ENCODE measurements around the gene TREX2. TPM values are rescaled to one million over a fixed set of nuclear protein-coding genes. Genes with fewer than 3 reads are reported as not detected.

Gene TREX2
- total RNA-seq, 4 donors from 2014 or later, result 0.78 to 2.3 (median 1.2) TPM; not detected in 1

DNA sequence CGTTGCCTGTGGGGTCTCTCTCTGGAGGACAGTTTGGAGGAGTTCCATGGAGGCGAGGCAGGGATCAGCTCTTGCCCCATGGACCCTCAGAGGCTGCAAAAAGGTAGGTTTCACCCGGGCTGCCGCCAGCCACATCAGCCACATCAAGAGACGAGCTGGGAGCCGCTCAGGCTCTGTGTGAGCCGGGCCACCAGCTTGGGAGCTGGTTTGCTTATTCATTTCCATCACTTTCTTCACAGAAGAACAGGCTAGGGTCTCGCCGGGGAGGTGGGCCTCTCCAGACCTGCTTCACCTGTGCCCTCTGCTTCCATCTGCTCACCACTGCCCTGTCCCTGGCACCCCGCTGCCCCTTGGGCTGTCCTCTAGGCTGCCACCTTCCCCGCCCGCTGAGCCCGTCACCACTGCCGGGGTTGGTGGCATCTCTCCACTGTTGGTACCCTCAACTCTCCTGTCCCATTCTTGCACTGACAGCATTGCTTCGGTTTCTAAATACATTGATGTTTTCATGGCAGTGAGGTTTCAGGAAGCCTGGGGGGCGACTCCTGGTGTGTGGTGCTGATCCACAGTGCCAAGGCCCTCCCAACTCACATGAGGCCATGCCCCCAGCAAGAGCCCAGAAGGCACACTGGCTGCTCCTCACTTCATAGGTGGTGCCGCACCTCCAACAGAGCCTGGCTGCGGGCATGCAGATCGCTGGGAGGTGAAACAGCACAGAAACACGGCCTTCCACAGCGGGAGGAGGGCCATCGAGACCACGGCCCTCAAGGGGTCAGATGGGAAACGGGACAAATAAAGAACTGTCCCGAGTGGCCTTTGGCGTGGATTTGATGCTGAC lies 4.5 kb upstream of the TREX2 start:
- TF ChIP-seq POLR2A (IDR thresholded peaks at IDR 0.05; ENCODE audit: low read depth) (no peak), EP300 (IDR thresholded peaks at IDR 0.05) (no peak), POLR2AphosphoS5 (IDR thresholded peaks at IDR 0.05) (no peak)
- TF ChIP-seq, protein P1, sequence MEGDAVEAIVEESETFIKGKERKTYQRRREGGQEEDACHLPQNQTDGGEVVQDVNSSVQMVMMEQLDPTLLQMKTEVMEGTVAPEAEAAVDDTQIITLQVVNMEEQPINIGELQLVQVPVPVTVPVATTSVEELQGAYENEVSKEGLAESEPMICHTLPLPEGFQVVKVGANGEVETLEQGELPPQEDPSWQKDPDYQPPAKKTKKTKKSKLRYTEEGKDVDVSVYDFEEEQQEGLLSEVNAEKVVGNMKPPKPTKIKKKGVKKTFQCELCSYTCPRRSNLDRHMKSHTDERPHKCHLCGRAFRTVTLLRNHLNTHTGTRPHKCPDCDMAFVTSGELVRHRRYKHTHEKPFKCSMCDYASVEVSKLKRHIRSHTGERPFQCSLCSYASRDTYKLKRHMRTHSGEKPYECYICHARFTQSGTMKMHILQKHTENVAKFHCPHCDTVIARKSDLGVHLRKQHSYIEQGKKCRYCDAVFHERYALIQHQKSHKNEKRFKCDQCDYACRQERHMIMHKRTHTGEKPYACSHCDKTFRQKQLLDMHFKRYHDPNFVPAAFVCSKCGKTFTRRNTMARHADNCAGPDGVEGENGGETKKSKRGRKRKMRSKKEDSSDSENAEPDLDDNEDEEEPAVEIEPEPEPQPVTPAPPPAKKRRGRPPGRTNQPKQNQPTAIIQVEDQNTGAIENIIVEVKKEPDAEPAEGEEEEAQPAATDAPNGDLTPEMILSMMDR (IDR thresholded peaks at IDR 0.05), result no peak
- Histone ChIP-seq H3K27me3 (no peaks in the 10 kb centered on the region), H3K4me1 (no peaks in the 10 kb centered on the region), H3K4me3 (no peak overlapping the region), H3K27ac (replicated peaks in 1 of 4) (no peak overlapping the region), H3K36me3 (peaks cover 0 to 53% (median 18%) of the 10 kb centered on the region in 4 donors), H3K9me3 (no peaks in the 10 kb centered on the region)
- intact Hi-C loops (cut with DNase I), result no loop called here
- 88% methylated on average over 16 of the region's 26 CpGs for WGBS
- no peak for DNase-seq (ENCODE audit: extremely low spot score)

DNA sequence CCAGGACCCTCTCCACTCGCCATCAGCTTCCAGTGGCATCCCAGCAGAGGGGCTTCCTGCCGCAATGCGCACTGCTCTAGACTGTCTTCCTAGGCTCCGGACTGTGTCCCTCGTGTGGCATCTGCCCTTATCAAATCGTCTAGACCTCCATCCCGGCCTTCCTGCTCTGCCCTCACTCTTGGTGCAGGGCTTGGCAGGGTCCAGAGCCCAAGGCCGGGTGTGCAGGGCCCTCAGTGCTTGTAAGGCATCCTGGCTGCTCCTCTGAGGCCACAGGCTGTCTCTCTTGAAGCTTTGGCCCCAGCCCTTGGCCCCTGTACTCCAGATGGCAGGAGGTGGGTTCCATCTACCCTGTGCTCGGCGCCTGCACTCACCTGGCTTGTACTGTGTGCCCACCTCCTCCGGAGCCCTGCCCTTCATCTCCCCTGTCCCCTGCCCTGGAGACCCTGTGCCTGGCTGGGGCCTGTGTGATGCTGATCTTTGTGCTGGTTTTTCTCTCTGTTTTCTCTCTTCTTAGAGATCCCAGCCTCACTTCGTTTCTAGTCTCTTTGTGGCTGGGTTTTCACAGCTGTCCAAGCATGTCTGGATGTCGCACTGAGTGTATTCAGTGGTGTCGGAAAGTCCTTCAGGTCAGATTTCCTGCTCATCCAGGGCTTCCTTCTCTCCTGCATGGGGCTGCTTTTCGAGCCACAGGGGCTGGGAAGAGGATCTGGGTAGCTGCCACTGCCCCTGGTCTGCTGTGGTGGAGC lies 3.7 kb upstream of the TREX2 start:
- Histone ChIP-seq H3K9me3 (no peaks in the 10 kb centered on the region), H3K27ac (replicated peaks in 1 of 4) (no peak overlapping the region), H3K4me3 (no peak overlapping the region), H3K27me3 (no peaks in the 10 kb centered on the region), H3K4me1 (no peaks in the 10 kb centered on the region), H3K36me3 (peaks cover 0 to 45% (median 16%) of the 10 kb centered on the region in 4 donors)
- intact Hi-C loops (cut with DNase I), result no loop called here
- WGBS, result 80% methylated on average over 14 of the region's 15 CpGs
- TF ChIP-seq POLR2AphosphoS5 (IDR thresholded peaks at IDR 0.05) (no peak), EP300 (IDR thresholded peaks at IDR 0.05) (no peak), POLR2A (IDR thresholded peaks at IDR 0.05; ENCODE audit: low read depth) (no peak)
- TF ChIP-seq, protein P1 (IDR thresholded peaks at IDR 0.05), result no peak
- DNase-seq (ENCODE audit: extremely low spot score), result no peak

DNA sequence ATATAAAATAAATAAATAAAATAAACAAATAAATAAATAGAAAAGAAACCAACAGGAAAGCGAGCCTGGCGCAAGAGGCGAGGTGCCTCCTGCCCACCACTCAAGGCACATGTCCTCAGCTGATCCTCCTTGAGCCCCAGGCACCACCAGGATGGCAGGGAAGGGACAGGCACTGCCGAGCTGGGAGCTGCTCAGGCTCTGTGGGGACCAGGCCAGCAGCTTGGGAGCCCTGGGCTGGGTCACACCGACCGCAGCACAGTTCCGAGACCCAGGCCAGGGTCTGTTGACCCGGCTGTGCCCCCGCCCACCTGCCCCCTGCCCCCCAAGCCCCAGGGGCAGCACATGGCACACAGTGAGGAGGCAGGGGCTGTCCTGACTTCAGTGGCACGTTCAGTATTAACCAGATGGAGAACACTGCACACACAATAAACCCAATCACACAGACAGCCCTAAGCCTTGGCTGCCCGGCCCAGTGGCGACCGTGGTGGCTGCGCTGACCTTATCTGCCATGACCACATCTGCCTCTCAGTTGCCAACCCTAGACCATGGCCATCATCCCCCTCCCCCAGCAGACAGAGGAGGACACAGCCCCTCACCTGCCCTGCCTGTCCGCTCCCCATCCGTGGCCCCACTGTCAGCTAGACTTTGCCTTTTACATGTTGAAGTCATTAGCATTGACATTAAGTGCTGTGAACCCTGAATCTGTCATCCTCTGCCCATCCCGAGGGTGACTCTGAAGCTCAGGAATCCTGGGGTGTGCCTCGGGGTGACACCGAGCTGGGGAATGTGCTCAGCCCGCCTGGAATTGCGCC lies 2.9 kb upstream of the TREX2 start:
- WGBS, result 87% methylated on average over 15 of the region's 21 CpGs
- intact Hi-C loops (cut with DNase I), result no loop called here
- Histone ChIP-seq H3K4me1 (no peaks in the 10 kb centered on the region), H3K4me3 (no peak overlapping the region), H3K9me3 (no peaks in the 10 kb centered on the region), H3K36me3 (peaks cover 0 to 37% (median 10%) of the 10 kb centered on the region in 4 donors), H3K27me3 (no peaks in the 10 kb centered on the region), H3K27ac (replicated peaks in 1 of 4) (no peak overlapping the region)
- TF ChIP-seq POLR2AphosphoS5 (IDR thresholded peaks at IDR 0.05) (no peak), EP300 (IDR thresholded peaks at IDR 0.05) (no peak), POLR2A (IDR thresholded peaks at IDR 0.05; ENCODE audit: low read depth) (no peak)
- TF ChIP-seq, protein P1 (IDR thresholded peaks at IDR 0.05), result no peak
- no peak for DNase-seq (ENCODE audit: extremely low spot score)

DNA sequence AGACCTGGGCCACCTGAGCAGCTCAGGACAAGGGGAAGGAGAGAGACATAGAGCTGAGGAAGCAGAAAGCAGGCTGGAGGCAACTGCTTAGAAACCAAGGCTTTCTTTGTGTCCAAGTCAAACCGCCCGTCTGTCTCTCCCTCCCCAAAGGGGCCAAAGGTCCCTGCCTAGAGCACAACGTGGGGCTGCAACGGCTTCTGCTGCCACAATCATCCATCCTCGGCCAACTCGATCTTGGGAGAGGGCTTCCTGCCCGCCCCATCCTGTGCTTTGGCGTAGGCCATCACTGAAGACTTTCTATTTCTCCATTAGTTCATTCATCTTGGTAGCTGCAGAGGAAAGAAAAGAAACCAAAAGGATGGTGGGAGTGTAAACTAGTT lies 1.7 kb upstream of the TREX2 start:
- no peak overlapping the region for H3K4me3 ChIP-seq
- no peaks in the 10 kb centered on the region for H3K4me1 ChIP-seq
- intact Hi-C loops (cut with DNase I), result no loop called here
- H3K27ac ChIP-seq (replicated peaks in 1 of 4), result no peak overlapping the region
- no peaks in the 10 kb centered on the region for H3K9me3 ChIP-seq
- peaks cover 0 to 35% (median 10%) of the 10 kb centered on the region in 4 donors for H3K36me3 ChIP-seq
- no peak for DNase-seq (ENCODE audit: extremely low spot score)
- no peak for TF ChIP-seq EP300 (IDR thresholded peaks at IDR 0.05)
- TF ChIP-seq, protein P1 (IDR thresholded peaks at IDR 0.05), result no peak
- TF ChIP-seq POLR2AphosphoS5 (IDR thresholded peaks at IDR 0.05), result no peak
- TF ChIP-seq POLR2A (IDR thresholded peaks at IDR 0.05; ENCODE audit: low read depth), result no peak
- H3K27me3 ChIP-seq, result no peaks in the 10 kb centered on the region
- 83% methylated on average over 8 of the region's 8 CpGs for WGBS

All from esophagus muscularis mucosa (tissue), 4 donors.